Kidney (tissue), 14 donors: ENCODE data around the gene ARMH3. TPM values are rescaled to one million over a fixed set of nuclear protein-coding genes. Genes with fewer than 3 reads are reported as not detected.
A peak's percentile ranks its signal among the peaks of the same experiment; 100 is the strongest.
"Not testable (repeated sequence)": the region's sequence is repeated elsewhere in the genome, so short reads cannot be mapped to it uniquely, and the experiment has no call there.

Experiments used
- DNase-seq, 5 donors: peaks; one replicate each; pipeline ENCODE4 v3.0.0-alpha.2; 2013 to 2020
- FAIRE-seq: peaks from 2 replicates; lab custom pipeline; 2012; peaks lifted over from hg19 to GRCh38; lab: Jason Lieb, UNC
- H3K27ac ChIP-seq, 2 donors: one replicate each; pipeline ENCODE4 v1.7.0; 2013; ENCODE audit warnings: low read depth in 2 of 2, low read length in 2 of 2, inconsistent platforms in 1 of 2
- H3K27me3 ChIP-seq: one replicate; pipeline ENCODE4 v1.7.1; 2013; ENCODE audit warnings: low read length, inconsistent platforms; ENCODE audit not compliant: control insufficient read depth, insufficient read depth
- H3K36me3 ChIP-seq, 3 donors: one replicate each; pipeline versions ENCODE4 v1.7.0 to v1.7.1; 2013; ENCODE audit warnings: low read length in 3 of 3, control low read depth in 1 of 3, inconsistent platforms in 1 of 3; ENCODE audit not compliant: insufficient read depth in 3 of 3, control insufficient read depth in 2 of 3
- H3K4me1 ChIP-seq, 3 donors: one replicate each; pipeline versions ENCODE4 v1.7.0 to v1.7.1; 2013; ENCODE audit warnings: low read length in 3 of 3, inconsistent platforms in 1 of 3, low read depth in 1 of 3; ENCODE audit not compliant: control insufficient read depth in 2 of 3, insufficient read depth in 2 of 3
- H3K4me3 ChIP-seq, 3 donors: one replicate each; pipeline versions ENCODE4 v1.7.0 to v1.8.1; 2013; ENCODE audit warnings: low read length in 3 of 3, control low read depth in 1 of 3, inconsistent platforms in 1 of 3
- H3K9ac ChIP-seq, 3 donors: one replicate each; pipeline versions ENCODE4 v1.7.0 to v1.7.1; 2013; ENCODE audit warnings: low read length in 3 of 3, control low read depth in 1 of 3, inconsistent platforms in 1 of 3
- H3K9me3 ChIP-seq, 3 donors: one replicate each; pipeline versions ENCODE4 v1.7.0 to v1.7.1; 2013; ENCODE audit warnings: low read length in 3 of 3, control low read depth in 1 of 3, inconsistent platforms in 1 of 3; ENCODE audit not compliant: control insufficient read depth in 2 of 3, insufficient read depth in 1 of 3
- CTCF ChIP-seq: IDR thresholded peaks from 3 replicates; pipeline ENCODE4 v1.5.1; 2012; ENCODE audit warnings: mild to moderate bottlenecking, moderate library complexity, borderline replicate concordance; ENCODE audit not compliant: insufficient read depth; ENCODE audit errors: extremely low read depth
- intact Hi-C: fragments of 100-400 bp; cut with DNase I; formaldehyde crosslinking; loops from one replicate; pipeline ENCODE4 v1.11.1; 2022
- polyA plus RNA-seq: library from polyadenylated mRNA; stranded (reverse); fragments of 350-450 nt; fragmentation: Illumina TruSeq; extraction: RNeasy Lipid Tissue Mini Kit (QIAGEN cat#74804); gene quantifications from one replicate; pipeline ENCODE4 v1.2.3, GENCODE V29; 2014; ENCODE audit warnings: low read depth, low replicate concordance; ENCODE audit not compliant: insufficient read depth
- total RNA-seq: library from RNA; stranded (reverse); fragmentation: NEBNext Ultra II Directional; extraction: Animal tissue kit (Norgen Biotek cat#: 25700); gene quantifications from one replicate; pipeline ENCODE4 v1.2.1, GENCODE V29; 2021
- donor health status: control.
- donor health status: control.
- donor health status: control.
- donor health status: control.
- donor health status: control.
- donor health status: DM: yes; HTN: yes; CAD: no.
- donor health status: Normal renal cell carcinoma (clear cell type).

The ARMH3 gene
- total and polyA plus RNA-seq, 2 donors from 2014 or later: 14.0 to 26.1 TPM

- Histone ChIP-seq H3K27ac (no peak overlapping the region), H3K4me1 (peaks cover 0 to 2% (median 0%) of the 10 kb centered on the region in 3 donors), H3K4me3 (no peak overlapping the region), H3K9me3 (no peaks in the 10 kb centered on the region), H3K9ac (no peak overlapping the region), H3K36me3 (peaks cover 0 to 8% (median 5%) of the 10 kb centered on the region in 3 donors), H3K27me3 (no peaks in the 10 kb centered on the region)
- peak in 3 of 5 donors; percentile 25 to 64 (median 53) for DNase-seq
- intact Hi-C loops: no loop called here
- no peak for FAIRE-seq
- TF ChIP-seq CTCF: no peak
Observed at GRCh38 chr10:102040305-102041050, 15.5 kb downstream of the ARMH3 start.

GRCh38 chr10:102038410-102038809, 17.6 kb downstream of the ARMH3 start:
- peaks cover 0 to 13% (median 5%) of the 10 kb centered on the region in 3 donors for H3K36me3 ChIP-seq
- H3K27ac ChIP-seq: no peak overlapping the region
- DNase-seq (no peak), FAIRE-seq (no peak)
- no peak overlapping the region for H3K9ac ChIP-seq
- no peaks in the 10 kb centered on the region for H3K9me3 ChIP-seq
- intact Hi-C loops: no loop called here
- no peaks in the 10 kb centered on the region for H3K27me3 ChIP-seq
- H3K4me3 ChIP-seq: no peak overlapping the region
- TF ChIP-seq CTCF: no peak
- peaks cover 0 to 2% (median 0%) of the 10 kb centered on the region in 3 donors for H3K4me1 ChIP-seq

DNA sequence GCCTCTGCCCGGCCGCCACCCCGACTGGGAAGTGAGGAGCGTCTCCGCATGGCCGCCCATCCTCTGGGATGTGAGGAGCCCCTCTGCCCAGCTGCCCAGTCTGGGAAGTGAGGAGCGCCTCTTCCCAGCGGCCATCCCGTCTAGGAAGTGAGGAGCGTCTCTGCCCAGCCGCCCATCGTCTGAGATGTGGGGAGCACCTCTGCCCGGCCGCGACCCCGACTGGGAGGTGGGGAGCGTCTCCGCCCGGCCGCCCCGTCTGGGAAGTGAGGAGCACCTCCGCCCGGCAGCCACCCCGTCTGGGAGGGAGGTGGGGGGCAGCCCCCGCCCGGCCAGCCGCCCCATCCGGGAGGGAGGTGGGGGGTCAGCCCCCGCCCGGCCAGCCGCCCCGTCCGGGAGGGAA, 20.2 kb downstream of the ARMH3 start:
- not testable (repeated sequence) for H3K27me3 ChIP-seq

GRCh38 chr10:102033787-102034186, 22.2 kb downstream of the ARMH3 start:
- Histone ChIP-seq H3K4me3 (no peak overlapping the region), H3K9me3 (no peaks in the 10 kb centered on the region), H3K27me3 (no peaks in the 10 kb centered on the region), H3K9ac (no peak overlapping the region), H3K27ac (no peak overlapping the region), H3K4me1 (no peaks in the 10 kb centered on the region), H3K36me3 (peaks cover 0 to 21% (median 18%) of the 10 kb centered on the region in 3 donors)
- no peak for TF ChIP-seq CTCF
- FAIRE-seq (no peak), DNase-seq (no peak)
- intact Hi-C loops: no loop called here

More for the DNA sequence above, 20.2 kb downstream of the ARMH3 start:
- H3K4me1 ChIP-seq, intact Hi-C loops, FAIRE-seq, H3K9me3 ChIP-seq, H3K4me3 ChIP-seq, H3K27ac ChIP-seq, H3K9ac ChIP-seq: not testable (repeated sequence)
- DNase-seq: peak in 1 of 5 donors; percentile 59
- peaks cover 0 to 23% (median 15%) of the 10 kb centered on the region in 3 donors for H3K36me3 ChIP-seq
